Naive thymus-derived CD4-positive, alpha-beta T cell (primary cell): ENCODE data around the gene OTUD1. TPM values are rescaled to one million over a fixed set of nuclear protein-coding genes. Genes with fewer than 3 reads are reported as not detected.
A peak's percentile ranks its signal among the peaks of the same experiment; 100 is the strongest.

Experiments used
- ATAC-seq: fragments of 150-1000 bp; cut with Tn5 transposase; 2 replicates; pipeline ENCODE4 v1.10.0; 2021; ENCODE audit warnings: mild to moderate bottlenecking, moderate library complexity
- CTCF ChIA-PET: fragments of 350-600 bp; sonication (Branson Sonifier 250); formaldehyde crosslinking; loops from one replicate; lab custom pipeline; 2021; ENCODE audit warnings: antibody characterized with exemption; lab: Charles Lee
- POLR2A ChIA-PET: fragments of 350-600 bp; sonication (Branson Sonifier 250); formaldehyde crosslinking; loops from one replicate; lab custom pipeline; 2021; ENCODE audit warnings: antibody characterized with exemption, inconsistent platforms; lab: Charles Lee
- DNase-seq, 9 donors: peaks; one replicate each; pipeline versions ENCODE4 v3.0.0 to v3.0.0-alpha.2; 2020 to 2022; ENCODE audit warnings: mixed read lengths in 1 of 9
- H3K27ac ChIP-seq: one replicate; pipeline ENCODE4 v1.7.0; 2013; ENCODE audit warnings: mild to moderate bottlenecking, low read depth, low read length, moderate library complexity
- H3K27me3 ChIP-seq, 2 donors: one replicate each; pipeline ENCODE4 v1.7.0; 2013; ENCODE audit warnings: low read length in 2 of 2, mild to moderate bottlenecking in 2 of 2, moderate library complexity in 2 of 2; ENCODE audit not compliant: control insufficient read depth in 2 of 2, insufficient read depth in 2 of 2
- H3K36me3 ChIP-seq, 3 experiments: 1 replicate in 2 of 3; 2 replicates in 1 of 3; pipeline ENCODE4 v1.7.0; 2013; ENCODE audit warnings: low read length in 3 of 3, mild to moderate bottlenecking in 3 of 3, moderate library complexity in 1 of 3; ENCODE audit not compliant: insufficient read depth in 3 of 3, control insufficient read depth in 2 of 3
- H3K4me1 ChIP-seq, 2 donors: one replicate each; pipeline ENCODE4 v1.7.0; 2013; ENCODE audit warnings: low read length in 2 of 2, mild to moderate bottlenecking in 2 of 2, moderate library complexity in 1 of 2; ENCODE audit not compliant: control insufficient read depth in 2 of 2, insufficient read depth in 2 of 2
- H3K4me3 ChIP-seq: 2 replicates; pipeline ENCODE4 v1.7.0; 2013; ENCODE audit warnings: mild to moderate bottlenecking, low read length
- H3K9me3 ChIP-seq, 3 experiments: 1 replicate in 2 of 3; 2 replicates in 1 of 3; pipeline ENCODE4 v1.7.0; 2013; ENCODE audit warnings: low read length in 3 of 3; ENCODE audit not compliant: control insufficient read depth in 2 of 3
- H3K27ac Mint-ChIP-seq, 9 donors: one replicate each; pipeline ENCODE4 v1.8.0; 2020 to 2022; ENCODE audit warnings: mixed read lengths in 9 of 9, mild to moderate bottlenecking in 8 of 9, moderate library complexity in 5 of 9, inconsistent platforms in 2 of 9
- H3K27me3 Mint-ChIP-seq, 5 donors: one replicate each; pipeline ENCODE4 v1.8.0; 2021 to 2022; ENCODE audit warnings: mixed read lengths in 5 of 5, mild to moderate bottlenecking in 1 of 5
- H3K36me3 Mint-ChIP-seq, 5 donors: one replicate each; pipeline ENCODE4 v1.8.0; 2020 to 2022; ENCODE audit warnings: mixed read lengths in 5 of 5, mild to moderate bottlenecking in 3 of 5, inconsistent platforms in 1 of 5
- H3K4me1 Mint-ChIP-seq, 7 donors: one replicate each; pipeline ENCODE4 v1.8.0; 2020 to 2022; ENCODE audit warnings: mixed read lengths in 7 of 7, mild to moderate bottlenecking in 3 of 7, inconsistent platforms in 1 of 7
- H3K4me3 Mint-ChIP-seq, 10 donors: one replicate each; pipeline ENCODE4 v1.8.0; 2020 to 2022; ENCODE audit warnings: mild to moderate bottlenecking in 10 of 10, mixed read lengths in 10 of 10, moderate library complexity in 6 of 10, inconsistent platforms in 2 of 10
- H3K9me3 Mint-ChIP-seq, 11 donors: one replicate each; pipeline ENCODE4 v1.8.0; 2020 to 2022; ENCODE audit warnings: mixed read lengths in 11 of 11, mild to moderate bottlenecking in 4 of 11, inconsistent platforms in 1 of 11, moderate library complexity in 1 of 11
- intact Hi-C, 2 donors: fragments of 100-400 bp; cut with micrococcal nuclease; formaldehyde crosslinking; loops; one replicate each; pipeline ENCODE4 v1.15.1; 2023
- polyA plus RNA-seq, 2 donors: library from polyadenylated mRNA; unstranded; fragments of 300-500 nt; fragmentation: Illumina TruSeq; gene quantifications; one replicate each; pipeline ENCODE4 v1.2.3, GENCODE V29; 2021
- total RNA-seq, 6 experiments: library from RNA in 5 of 6; stranded (reverse) in 5 of 6; gene quantifications; 1 replicate in 5 of 6; 2 replicates in 1 of 6; pipeline ENCODE4 v1.2.3 and lab custom pipeline; 2021 to 2026

The OTUD1 gene
- total and polyA plus RNA-seq, 7 experiments from 2014 or later, result 8.1 to 118 (median 40.7) TPM

DNA sequence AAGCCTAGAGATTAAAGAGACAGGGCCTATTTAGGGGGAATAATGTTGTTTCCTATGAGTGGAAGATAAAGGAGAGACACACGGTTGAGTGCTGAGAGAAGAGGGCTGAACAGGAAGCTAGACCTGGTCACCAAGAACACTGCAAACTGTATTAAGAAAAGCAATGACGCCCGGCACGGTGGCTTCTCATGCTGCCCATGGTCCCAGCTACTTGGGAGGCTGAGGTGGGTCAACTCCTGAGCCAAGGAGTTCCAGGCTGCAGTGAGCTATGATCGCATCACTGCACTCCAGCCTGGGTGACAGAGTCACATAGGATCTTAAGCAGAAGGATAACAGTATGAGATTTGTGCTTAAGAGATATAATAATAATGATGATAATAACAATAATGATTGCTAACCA, 19.7 kb upstream of the OTUD1 start:
- Histone ChIP-seq H3K9me3 (no peaks in the 10 kb centered on the region), H3K4me3 (no peak overlapping the region), H3K27me3 (no peaks in the 10 kb centered on the region), H3K27ac (no peak overlapping the region), H3K4me1 (no peaks in the 10 kb centered on the region), H3K36me3 (no peaks in the 10 kb centered on the region)
- Mint-ChIP-seq H3K36me3 (no peaks in the 10 kb centered on the region), H3K4me1 (peaks cover 0 to 4% (median 0%) of the 10 kb centered on the region in 7 donors), H3K4me3 (no peak overlapping the region), H3K27ac (no peak overlapping the region), H3K9me3 (no peaks in the 10 kb centered on the region), H3K27me3 (peaks cover 0 to 11% (median 0%) of the 10 kb centered on the region in 5 donors)
- ATAC-seq (no peak), DNase-seq (no peak)
- ChIA-PET POLR2A (no interaction called here), CTCF (interaction anchor here (0.7 kb wide), 1 partner anchor 19 kb away, joined by 3 read pairs; the partner anchor contains the start of gene OTUD1)
- intact Hi-C loops, result no loop called here

DNA sequence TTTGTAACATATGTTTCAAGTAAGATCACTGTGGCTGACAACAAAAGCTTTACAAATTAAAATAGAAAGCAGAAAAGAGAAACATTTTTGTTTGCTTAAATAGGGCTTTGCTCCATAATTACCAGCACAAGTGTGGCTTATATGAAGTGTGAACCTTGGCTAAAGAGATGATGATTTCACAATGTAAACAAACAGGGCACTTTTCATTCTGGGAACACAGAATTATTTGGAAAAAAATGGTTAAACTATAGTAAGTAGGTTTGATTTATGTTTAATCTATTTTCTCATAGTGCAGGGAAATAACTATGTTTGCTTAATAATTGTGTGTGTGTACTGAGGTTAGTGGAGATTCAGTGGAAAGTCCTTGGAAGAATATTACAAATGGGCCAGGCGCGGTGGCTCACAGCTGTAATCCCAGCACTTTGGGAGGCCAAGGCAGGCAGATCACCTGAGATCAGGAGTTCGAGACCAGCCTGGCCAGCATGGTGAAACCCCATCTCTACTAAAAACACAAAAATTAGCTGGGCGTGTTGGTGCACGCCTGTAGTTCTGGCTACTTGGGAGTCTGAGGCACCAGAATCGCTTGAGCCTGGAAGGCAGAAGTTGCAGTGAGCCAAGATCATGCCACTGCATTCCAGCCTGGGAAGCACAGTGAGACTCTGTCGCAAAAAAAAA, 19.1 kb upstream of the OTUD1 start:
- DNase-seq, result no peak
- Mint-ChIP-seq H3K9me3 (peaks cover 0 to under 1% (median 0%) of the 10 kb centered on the region in 11 donors), H3K36me3 (no peaks in the 10 kb centered on the region), H3K27ac (no peak overlapping the region), H3K4me1 (peaks cover 0 to 4% (median 0%) of the 10 kb centered on the region in 7 donors), H3K27me3 (peaks cover 0 to 11% (median 0%) of the 10 kb centered on the region in 5 donors), H3K4me3 (no peak overlapping the region)
- H3K4me3 ChIP-seq, result no peak overlapping the region
- intact Hi-C loops, result no loop called here
- H3K4me1 ChIP-seq, result no peaks in the 10 kb centered on the region
- H3K27ac ChIP-seq, result no peak overlapping the region
- no peaks in the 10 kb centered on the region for H3K27me3 ChIP-seq
- ChIA-PET CTCF (interaction anchor here (0.7 kb wide), 2 partner anchors 19 to 137 kb away, joined by 3 to 4 read pairs; partner anchors contain the start of gene OTUD1), POLR2A (interaction anchor here (0.7 kb wide), 1 partner anchor 19 kb away, joined by 3 read pairs; no protein-coding TSS in a partner anchor)
- no peak for ATAC-seq
- H3K36me3 ChIP-seq, result no peaks in the 10 kb centered on the region
- no peaks in the 10 kb centered on the region for H3K9me3 ChIP-seq

DNA sequence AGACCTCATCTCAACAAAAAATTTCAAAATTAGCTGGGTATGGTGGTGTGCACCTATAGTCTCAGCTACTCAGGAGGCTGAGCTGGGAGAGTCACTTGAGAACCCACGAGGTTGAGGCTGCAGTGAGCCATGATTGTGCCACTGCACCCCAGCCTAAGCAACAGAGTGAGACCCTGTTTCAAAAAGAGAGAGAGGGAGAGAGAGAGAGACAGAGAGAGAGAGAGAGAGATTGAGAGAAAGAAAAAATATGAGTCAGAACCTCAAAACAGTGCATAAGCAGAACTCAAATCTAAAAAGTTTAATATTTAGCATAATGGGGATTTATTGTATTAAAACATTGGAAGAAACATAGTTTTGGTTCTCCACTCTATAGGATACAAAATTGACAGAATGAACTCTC, 17.5 kb upstream of the OTUD1 start:
- Histone ChIP-seq H3K27me3 (no peaks in the 10 kb centered on the region), H3K27ac (no peak overlapping the region), H3K36me3 (no peaks in the 10 kb centered on the region), H3K4me1 (no peaks in the 10 kb centered on the region), H3K4me3 (no peak overlapping the region), H3K9me3 (no peaks in the 10 kb centered on the region)
- Mint-ChIP-seq H3K36me3 (no peaks in the 10 kb centered on the region), H3K27ac (peak overlapping the region in 1 of 9 donors; percentile 42), H3K4me1 (peaks cover 0 to 2% (median 0%) of the 10 kb centered on the region in 7 donors), H3K9me3 (peaks cover 0 to 2% (median 0%) of the 10 kb centered on the region in 11 donors), H3K4me3 (no peak overlapping the region), H3K27me3 (peaks cover 0 to 8% (median 0%) of the 10 kb centered on the region in 5 donors)
- no peak for DNase-seq
- intact Hi-C loops, result no loop called here
- ChIA-PET CTCF (no interaction called here), POLR2A (no interaction called here)
- ATAC-seq, result no peak

DNA sequence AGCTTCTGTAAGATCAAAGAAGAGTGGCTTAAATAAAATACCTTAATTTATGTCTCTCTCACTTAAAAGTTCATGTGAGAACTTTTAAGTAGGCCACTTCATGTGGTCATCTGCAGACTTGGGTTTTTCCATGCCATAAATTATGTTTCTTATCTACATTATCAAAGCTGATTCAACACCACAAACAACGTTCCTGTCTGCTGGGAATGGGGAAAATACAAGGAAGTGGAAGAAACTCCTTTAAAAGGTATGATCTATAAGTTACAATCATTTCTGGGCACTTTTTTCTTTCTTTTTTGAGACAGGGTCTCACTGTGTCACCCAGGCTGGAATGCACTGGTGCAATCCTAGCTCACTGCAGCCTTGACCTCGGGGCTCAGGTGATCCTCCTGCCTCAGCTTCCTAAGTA, 16.9 kb upstream of the OTUD1 start:
- Histone ChIP-seq H3K27me3 (no peaks in the 10 kb centered on the region), H3K36me3 (no peaks in the 10 kb centered on the region), H3K27ac (no peak overlapping the region), H3K9me3 (no peaks in the 10 kb centered on the region), H3K4me1 (no peaks in the 10 kb centered on the region), H3K4me3 (no peak overlapping the region)
- H3K4me1 Mint-ChIP-seq, result peaks cover 0 to 3% (median 0%) of the 10 kb centered on the region in 7 donors
- peaks cover 0 to 8% (median 0%) of the 10 kb centered on the region in 5 donors for H3K27me3 Mint-ChIP-seq
- intact Hi-C loops, result no loop called here
- no peak overlapping the region for H3K4me3 Mint-ChIP-seq
- H3K9me3 Mint-ChIP-seq, result peaks cover 0 to 4% (median 0%) of the 10 kb centered on the region in 11 donors
- ATAC-seq (no peak), DNase-seq (no peak)
- H3K36me3 Mint-ChIP-seq, result no peaks in the 10 kb centered on the region
- ChIA-PET POLR2A (no interaction called here), CTCF (interaction anchor here (0.6 kb wide), 1 partner anchor 61 kb away, joined by 3 read pairs; no protein-coding TSS in a partner anchor)
- no peak overlapping the region for H3K27ac Mint-ChIP-seq

DNA sequence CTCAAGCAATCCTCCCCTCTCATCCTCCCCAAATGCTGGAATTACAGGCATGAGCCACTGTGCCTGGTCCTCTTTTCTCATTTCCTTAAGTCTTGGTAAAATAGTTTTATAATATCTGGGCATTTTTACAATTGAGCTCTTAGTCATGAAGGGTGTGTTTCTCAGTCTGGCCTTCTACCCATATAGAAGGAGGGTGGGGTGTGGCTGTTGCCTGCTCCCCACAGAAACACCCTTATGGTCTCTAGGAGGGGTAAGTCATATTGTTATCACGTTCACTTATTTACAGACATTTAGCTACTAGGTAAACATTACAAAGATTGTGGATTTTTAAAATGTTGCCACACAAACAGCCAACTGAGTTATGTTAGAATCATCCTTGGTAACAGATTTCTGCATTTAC, 6.7 kb upstream of the OTUD1 start:
- Mint-ChIP-seq H3K4me1 (peaks cover 0 to 4% (median 0%) of the 10 kb centered on the region in 7 donors), H3K27me3 (peaks cover 0 to 12% (median 0%) of the 10 kb centered on the region in 5 donors), H3K4me3 (no peak overlapping the region), H3K36me3 (no peaks in the 10 kb centered on the region), H3K27ac (no peak overlapping the region), H3K9me3 (peaks cover 0 to 1% (median 0%) of the 10 kb centered on the region in 11 donors)
- no peak overlapping the region for H3K27ac ChIP-seq
- H3K4me3 ChIP-seq, result no peak overlapping the region
- no peaks in the 10 kb centered on the region for H3K27me3 ChIP-seq
- CTCF ChIA-PET, result no interaction called here
- peak; percentile 82 for ATAC-seq
- intact Hi-C loops, result loop anchor here in 1 of 2 donors (10.0 kb wide), 2 partner anchors 717 to 997 kb away; partner anchors contain the start of gene PIP4K2A
- DNase-seq, result no peak
- no peaks in the 10 kb centered on the region for H3K4me1 ChIP-seq
- POLR2A ChIA-PET, result no interaction called here
- no peaks in the 10 kb centered on the region for H3K9me3 ChIP-seq
- H3K36me3 ChIP-seq, result no peaks in the 10 kb centered on the region

DNA sequence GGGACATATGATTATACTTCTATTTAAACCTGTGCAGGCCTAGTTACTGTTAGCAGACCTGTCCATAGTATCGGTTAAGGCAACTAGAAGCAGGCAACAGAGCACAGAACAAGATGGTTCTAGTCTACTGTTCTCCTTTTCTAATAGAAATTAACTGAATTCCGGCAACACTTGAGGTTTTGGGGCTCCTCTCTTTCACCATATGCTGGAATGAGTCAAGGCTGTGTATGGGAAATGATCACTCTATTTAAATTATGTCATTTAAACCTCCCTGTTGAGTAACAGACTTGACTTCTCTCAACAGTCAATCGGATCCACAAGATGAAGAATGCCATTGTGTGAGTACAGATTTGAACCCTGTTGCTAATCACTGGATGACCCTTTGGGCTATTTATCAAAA, 6.2 kb upstream of the OTUD1 start:
- H3K9me3 ChIP-seq, result no peaks in the 10 kb centered on the region
- H3K36me3 ChIP-seq, result no peaks in the 10 kb centered on the region
- Mint-ChIP-seq H3K27me3 (peaks cover 0 to 12% (median 0%) of the 10 kb centered on the region in 5 donors), H3K4me3 (no peak overlapping the region), H3K4me1 (peaks cover 0 to 6% (median 0%) of the 10 kb centered on the region in 7 donors), H3K9me3 (no peaks in the 10 kb centered on the region), H3K36me3 (no peaks in the 10 kb centered on the region), H3K27ac (no peak overlapping the region)
- H3K27ac ChIP-seq, result no peak overlapping the region
- DNase-seq (no peak), ATAC-seq (peak; percentile 73)
- POLR2A ChIA-PET, result no interaction called here
- H3K4me1 ChIP-seq, result no peaks in the 10 kb centered on the region
- no peaks in the 10 kb centered on the region for H3K27me3 ChIP-seq
- CTCF ChIA-PET, result no interaction called here
- intact Hi-C loops, result loop anchor here in 1 of 2 donors (10.0 kb wide), 2 partner anchors 718 to 998 kb away; partner anchors contain the start of gene PIP4K2A
- no peak overlapping the region for H3K4me3 ChIP-seq
